Spleen (tissue), 7 donors: ENCODE data around the gene DDX21.

Experiments
- POLR2A ChIP-seq, 3 donors: fragments of 450-650 bp; IDR thresholded peaks; one replicate each; pipeline ENCODE4 v1.5.1; 2017; ENCODE audit warnings: antibody characterized with exemption in 3 of 3, mild to moderate bottlenecking in 1 of 3
- TF ChIP-seq, protein P1 (sequence below), 11 experiments: fragments of 200-600 bp in 7 of 11; fragments of 450-650 bp in 4 of 11; sonication (generic) in 4 of 11; IDR thresholded peaks in 8 of 11; conservative IDR thresholded peaks in 3 of 11; 1 replicate in 7 of 11; 2 replicates in 4 of 11; pipeline versions ENCODE4 v1.4.0 to v1.8.0; 2016 to 2021; ENCODE audit warnings: antibody characterized with exemption in 11 of 11, inconsistent platforms in 4 of 11, mild to moderate bottlenecking in 1 of 11
- donor health status: DM: no; HTN: no; CAD: no; lungs with moderate emphysema.
- donor health status: DM: no; HTN: no; CAD: no.
- donor health status: DM: no; HTN: no; CAD: no.

DNA sequence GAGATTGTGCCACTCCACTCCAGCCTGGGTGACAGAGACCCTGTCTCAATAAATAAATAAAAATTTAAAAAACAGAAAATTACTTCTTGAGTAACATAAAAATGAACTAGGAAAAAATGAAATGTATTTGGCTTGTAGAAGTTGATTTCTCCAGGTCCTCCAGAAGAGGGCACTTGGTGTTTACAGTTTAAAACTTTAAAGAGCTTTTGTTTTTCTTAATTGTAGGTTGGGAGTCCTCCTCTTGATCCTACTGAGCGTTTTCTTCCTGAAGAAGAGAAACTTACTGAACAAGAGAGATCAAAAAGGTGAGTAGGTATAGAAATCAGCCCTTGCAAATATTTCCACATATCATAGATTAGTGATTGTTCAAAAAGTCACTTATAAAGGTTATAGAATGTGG, 48.9 kb downstream of the DDX21 start:
- TF ChIP-seq POLR2A (IDR thresholded peaks at IDR 0.05), result no peak
- TF ChIP-seq, protein P1, sequence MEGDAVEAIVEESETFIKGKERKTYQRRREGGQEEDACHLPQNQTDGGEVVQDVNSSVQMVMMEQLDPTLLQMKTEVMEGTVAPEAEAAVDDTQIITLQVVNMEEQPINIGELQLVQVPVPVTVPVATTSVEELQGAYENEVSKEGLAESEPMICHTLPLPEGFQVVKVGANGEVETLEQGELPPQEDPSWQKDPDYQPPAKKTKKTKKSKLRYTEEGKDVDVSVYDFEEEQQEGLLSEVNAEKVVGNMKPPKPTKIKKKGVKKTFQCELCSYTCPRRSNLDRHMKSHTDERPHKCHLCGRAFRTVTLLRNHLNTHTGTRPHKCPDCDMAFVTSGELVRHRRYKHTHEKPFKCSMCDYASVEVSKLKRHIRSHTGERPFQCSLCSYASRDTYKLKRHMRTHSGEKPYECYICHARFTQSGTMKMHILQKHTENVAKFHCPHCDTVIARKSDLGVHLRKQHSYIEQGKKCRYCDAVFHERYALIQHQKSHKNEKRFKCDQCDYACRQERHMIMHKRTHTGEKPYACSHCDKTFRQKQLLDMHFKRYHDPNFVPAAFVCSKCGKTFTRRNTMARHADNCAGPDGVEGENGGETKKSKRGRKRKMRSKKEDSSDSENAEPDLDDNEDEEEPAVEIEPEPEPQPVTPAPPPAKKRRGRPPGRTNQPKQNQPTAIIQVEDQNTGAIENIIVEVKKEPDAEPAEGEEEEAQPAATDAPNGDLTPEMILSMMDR (IDR thresholded peaks at IDR 0.05 in 8 of 11, conservative IDR thresholded peaks at IDR 0.05 in 3 of 11), result peak in 9 of 11 experiments; percentile 32 to 71 (median 61)
